HG03103 (cell line): ENCODE data around the gene PLLP.

Experiments
- ATAC-seq: cut with Tn5 transposase; IDR thresholded peaks from one replicate; pipeline ENCODE4 v1.9.1; 2021; ENCODE audit warnings: low read depth; ENCODE audit not compliant: unreplicated experiment

Gene PLLP, protein sequence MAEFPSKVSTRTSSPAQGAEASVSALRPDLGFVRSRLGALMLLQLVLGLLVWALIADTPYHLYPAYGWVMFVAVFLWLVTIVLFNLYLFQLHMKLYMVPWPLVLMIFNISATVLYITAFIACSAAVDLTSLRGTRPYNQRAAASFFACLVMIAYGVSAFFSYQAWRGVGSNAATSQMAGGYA

DNA sequence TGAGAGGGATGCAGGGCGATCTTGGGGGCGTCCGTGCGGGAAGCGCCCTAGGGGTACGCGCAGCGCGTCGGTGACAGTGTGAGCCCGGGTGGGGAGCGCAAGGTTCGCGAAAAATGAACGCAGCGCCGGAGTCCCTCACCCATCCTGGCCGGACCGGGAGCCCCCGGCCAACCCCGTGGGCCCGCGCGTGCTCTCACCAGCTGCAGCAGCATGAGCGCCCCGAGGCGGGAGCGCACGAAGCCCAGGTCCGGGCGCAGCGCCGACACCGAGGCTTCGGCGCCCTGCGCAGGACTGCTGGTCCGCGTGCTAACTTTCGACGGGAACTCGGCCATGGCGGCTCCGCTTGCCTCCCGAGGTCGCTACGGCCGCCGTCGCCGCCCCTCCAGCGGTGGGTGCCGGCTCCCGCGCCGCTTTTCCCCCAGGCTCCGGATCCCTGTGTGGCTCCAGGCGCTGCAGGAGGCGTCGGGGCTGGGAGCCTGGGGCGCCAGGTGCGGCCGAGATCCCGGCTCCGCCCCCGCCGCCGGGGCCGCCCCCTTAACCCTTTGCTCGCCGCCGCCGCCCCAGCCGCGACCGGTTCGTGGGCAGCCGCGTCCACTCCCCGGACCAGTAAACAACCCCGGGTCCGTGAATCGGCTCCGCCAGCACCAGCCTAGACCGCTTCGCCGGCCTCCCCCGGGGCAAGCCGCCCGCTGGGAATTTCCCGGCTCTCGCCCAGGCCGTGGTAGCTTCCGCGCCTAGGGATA, at the start of gene PLLP:
Gene PLLP, minus strand, starts transcription at position 464 of the 743 bp plus-strand sequence. Its CDS starts 132 bp downstream, at position 332.
- ATAC-seq, result no peak

GRCh38 chr16:57333402-57333801, 48.9 kb upstream of the PLLP start:
- no peak for ATAC-seq

DNA sequence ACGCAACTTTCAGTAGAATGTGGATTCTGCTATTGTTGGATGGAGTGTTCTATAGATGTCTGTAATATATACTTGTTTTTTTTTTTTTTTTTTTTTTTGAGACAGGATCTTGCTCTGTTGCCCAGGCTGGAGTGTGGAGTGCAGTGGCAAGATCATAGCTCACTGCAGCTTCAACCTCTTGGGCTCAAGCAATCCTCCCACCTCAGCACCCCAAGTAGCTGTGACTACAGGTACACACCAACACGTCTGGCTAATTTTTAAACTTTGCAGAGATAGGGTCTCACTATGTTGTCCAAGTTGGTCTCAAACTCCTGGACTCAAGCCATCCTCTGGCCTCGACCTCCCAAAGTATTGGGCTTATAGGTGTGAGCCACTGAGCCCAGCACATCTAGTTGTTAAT, 46.9 kb upstream of the PLLP start:
- ATAC-seq, result no peak

- no peak for ATAC-seq
These were observed 45.4 kb upstream of the PLLP start for GRCh38 chr16:57329718-57330327.

DNA sequence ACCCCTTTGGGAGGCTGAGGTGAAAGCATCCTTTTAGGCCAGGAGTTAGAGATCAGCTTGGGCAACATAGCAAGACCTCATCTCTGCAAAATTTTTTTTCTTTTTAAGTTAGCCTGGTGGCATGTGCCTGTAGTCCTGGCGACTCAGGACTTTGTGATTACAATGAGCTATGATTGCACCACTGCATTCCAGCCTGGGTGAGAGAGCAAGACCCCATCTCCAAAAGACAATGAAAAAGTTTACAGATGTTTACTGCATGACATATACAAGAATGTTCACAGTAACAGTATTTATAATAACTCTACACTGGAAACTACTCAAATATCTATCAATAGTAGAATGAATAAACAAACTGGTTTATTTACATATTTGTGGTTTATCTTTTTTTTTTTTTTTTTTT, 41.0 kb upstream of the PLLP start:
- ATAC-seq, result no peak

DNA sequence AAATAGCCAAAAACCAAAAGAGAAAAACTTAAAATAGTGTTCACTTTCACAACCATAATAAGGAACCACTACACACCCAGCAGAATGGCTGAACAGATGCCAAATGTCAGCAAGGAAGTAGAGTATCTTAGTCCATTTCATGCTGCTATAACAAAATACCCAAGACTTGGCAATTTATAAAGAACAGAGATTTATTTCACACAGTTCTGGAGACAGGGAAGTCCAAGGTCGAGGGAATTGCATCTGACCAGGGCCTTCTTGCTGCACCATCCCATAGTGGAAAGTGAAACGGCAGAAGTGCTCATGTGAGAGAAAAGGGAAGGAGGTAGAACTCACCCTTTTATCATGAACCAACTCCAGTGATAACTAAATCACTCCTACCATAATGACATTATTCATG, 40.3 kb upstream of the PLLP start:
- ATAC-seq, result no peak

- ATAC-seq, result no peak
These were observed 35.2 kb upstream of the PLLP start for GRCh38 chr16:57319646-57320045.

GRCh38 chr16:57318240-57318970, 33.9 kb upstream of the PLLP start:
- no peak for ATAC-seq

DNA sequence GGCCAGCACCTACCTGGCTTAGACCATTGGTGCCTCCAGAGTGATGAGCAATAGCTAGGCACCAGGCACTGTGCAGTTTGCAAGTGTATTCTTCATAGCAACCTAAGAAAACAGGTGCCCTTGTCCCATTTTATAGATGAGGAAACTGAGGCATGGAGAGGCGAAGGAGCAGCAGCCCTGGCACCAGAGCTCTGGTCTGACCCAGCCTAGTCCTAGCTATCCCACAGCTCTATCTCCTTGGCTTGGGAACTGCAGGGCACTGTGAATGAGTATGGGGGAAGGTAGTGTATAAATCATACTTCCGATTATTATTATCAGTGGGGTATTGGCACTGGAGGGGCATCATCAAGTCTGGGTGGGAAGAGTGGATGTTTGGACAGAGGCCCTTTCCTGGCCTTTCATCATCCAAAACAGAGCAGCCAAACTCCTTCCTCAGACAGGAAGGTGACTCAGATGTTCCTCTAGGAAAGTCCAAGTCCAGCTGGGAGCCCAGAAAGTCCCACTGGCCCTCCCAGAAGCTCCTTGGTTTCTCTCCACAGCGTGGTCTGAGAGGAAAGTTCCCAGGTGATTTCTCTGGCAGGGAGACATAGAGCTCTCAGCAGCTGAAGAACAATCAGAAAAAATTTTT, 32.0 kb upstream of the PLLP start:
- ATAC-seq, result no peak

GRCh38 chr16:57315416-57315815, 30.9 kb upstream of the PLLP start:
- no peak for ATAC-seq

GRCh38 chr16:57314161-57314785, 29.8 kb upstream of the PLLP start:
- no peak for ATAC-seq

GRCh38 chr16:57313509-57313908, 29.0 kb upstream of the PLLP start:
- no peak for ATAC-seq

DNA sequence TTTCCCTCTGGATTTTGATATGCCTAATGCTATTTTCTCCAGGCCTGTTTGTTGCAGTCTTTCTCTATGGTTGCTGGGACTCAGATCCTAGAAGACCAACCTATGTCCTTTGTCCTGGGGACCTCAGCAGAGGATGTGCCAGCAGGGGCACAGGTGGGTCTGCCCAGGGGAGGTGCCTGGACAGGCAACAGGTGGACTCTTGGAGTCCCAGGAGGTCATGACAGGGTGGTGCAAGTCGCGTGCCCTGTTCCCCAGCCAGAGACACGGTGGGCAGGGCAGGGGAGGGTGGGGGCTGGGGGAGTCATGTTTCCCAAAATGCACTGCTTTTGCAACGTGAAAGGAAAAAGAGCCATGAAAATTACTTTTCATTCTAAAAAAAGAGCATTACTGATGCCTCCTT, 26.3 kb upstream of the PLLP start:
- ATAC-seq, result no peak

DNA sequence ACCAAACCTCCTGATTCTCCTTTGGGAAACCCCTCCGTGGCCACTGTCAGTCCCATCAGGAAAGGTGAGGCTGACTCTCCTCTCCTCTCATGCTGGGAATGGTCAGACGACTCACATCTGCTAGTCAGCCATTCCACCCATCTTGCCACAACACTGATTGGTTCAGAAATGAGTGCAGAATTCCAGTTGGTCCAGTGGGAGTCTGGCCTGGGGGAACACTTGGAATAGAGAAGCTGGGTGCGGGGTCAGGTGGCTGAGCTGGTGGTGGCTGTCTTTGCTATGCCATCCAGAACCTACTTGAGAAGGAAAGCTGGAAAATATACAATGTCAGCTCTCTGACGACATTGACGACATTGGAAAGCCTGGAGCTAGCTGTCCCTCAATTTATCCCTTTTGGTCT, 23.6 kb upstream of the PLLP start:
- ATAC-seq, result no peak

DNA sequence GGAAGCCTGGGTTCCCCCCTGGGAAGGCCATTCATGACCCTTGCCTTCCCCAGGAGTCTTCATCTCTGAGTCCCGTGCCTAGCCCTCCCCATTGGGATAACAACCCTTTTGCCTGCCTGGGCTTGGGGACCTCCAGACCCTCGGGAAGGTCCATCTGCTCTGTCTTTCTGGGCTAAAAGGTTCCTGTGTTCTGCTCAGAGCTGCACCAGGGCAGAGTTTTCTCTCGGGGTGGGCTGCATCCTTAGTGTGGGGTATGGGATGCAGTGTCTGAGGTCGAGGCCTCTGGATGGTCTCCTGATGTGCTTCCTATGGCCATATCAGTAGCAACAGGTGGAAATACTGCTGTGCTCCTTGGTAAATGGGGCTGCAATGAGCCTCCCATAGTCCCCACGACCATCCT, 22.9 kb upstream of the PLLP start:
- ATAC-seq, result no peak

DNA sequence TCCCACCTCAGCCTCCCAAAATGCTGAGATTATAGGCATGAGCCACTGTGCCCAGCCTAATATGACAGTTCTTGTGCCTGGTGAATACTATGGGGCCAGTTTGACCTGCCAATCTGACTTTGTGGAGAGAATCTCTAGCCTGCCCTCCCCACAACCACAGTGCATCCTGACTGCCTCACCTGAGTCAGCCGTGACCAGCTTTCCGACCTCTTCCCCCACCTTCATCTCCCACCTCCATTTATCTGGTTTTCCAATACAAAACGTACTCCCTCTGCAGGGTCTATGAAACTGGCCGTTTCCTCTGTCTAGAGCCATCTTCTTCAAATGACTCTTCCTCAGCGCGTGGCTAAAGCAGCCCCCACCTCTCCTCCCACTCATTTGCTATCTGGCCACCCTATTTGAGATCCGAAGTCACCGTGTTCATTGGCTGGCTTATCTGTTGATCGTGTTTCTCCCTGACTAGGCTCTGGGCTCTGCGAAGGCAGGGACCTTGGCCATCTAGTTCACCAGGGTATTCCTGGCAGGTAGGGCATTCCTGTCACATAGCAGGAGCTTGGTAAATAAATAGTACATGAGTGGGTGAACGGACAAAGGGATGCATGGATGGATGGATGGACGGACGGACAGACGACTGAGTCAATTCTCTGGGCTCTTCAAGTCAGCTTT, 22.3 kb upstream of the PLLP start:
- ATAC-seq, result no peak

DNA sequence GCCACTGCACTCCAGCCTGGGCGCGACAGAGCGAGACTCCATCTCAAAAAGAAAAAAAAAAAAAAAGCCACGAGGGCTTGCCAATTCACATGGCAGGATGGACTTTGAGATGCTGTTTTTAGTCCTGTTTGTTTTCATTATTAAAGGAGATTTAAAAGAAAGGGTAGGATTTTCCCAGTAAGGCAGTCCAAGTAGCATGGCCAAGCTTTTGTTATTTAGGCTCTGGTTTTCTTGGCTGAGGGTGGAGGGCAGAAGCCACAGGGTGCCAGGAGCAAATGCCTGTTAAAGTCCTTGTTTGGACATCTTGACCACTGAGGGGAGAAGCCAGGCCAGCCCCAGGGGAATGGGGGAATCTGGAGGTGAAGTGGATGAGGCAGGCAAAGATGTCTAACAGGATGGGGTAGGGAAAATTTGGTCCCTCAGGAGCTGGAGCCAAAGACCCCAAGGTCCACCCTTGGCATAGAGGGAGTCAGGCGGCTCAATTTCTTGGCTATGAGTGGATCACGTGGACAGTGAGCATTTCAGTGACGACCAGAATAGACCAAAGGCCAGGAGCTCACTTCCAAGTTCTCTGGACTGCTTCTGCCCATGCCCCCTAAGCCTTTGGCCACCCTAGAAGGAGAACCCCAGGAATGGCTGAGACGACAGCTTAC, 20.8 kb upstream of the PLLP start:
- ATAC-seq, result no peak

DNA sequence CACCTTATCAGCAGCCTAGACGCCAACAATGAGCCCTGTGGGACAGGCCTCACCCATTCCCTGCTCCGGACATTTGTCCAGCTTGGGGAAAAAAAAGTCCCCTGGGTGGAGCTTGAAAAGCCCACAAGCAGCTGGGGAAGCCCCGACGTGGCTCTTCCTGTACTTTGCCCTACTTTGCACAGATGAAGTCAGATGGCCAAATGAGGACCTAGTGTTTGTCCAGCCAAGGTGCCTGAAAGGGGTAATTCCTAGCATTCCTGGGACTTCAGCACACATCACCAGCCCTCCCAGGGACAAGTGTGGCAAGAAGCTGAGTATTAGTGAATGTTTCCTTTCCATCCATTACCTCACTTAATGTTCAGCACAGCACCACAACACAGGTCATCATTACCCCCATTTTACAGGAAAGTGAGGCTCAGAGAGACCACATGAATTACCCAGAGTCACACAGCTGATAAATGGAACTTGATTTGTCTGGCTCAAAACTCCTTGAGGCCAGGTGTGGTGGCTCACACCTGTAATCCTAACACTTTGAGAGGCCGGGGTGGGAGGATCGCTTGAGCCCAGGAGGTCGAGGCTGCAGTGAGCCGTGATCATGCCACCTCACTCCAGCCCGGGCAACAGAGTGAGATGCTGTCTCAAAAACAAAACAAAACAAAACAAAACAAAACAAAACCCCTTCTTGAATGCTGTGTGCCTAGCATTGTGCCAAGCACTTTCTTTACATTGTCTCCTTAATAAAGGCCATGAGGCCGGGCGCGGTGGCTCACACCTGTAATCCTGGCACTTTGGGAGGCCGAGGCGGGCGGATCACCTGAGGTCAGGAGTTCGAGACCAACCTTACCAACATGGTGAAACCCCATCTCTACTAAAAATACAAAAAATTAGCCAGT, 19.9 kb upstream of the PLLP start:
- ATAC-seq, result no peak

- no peak for ATAC-seq
These were observed 19.4 kb upstream of the PLLP start for GRCh38 chr16:57303910-57304168.
